ENCODE data around the gene CDC27. TPM values are rescaled to one million over a fixed set of nuclear protein-coding genes. Genes with fewer than 3 reads are reported as not detected.

CDC27 gene
- total RNA-seq, 3 donors from 2014 or later = 63.2 to 73.7 (median 65.0) TPM

DNA sequence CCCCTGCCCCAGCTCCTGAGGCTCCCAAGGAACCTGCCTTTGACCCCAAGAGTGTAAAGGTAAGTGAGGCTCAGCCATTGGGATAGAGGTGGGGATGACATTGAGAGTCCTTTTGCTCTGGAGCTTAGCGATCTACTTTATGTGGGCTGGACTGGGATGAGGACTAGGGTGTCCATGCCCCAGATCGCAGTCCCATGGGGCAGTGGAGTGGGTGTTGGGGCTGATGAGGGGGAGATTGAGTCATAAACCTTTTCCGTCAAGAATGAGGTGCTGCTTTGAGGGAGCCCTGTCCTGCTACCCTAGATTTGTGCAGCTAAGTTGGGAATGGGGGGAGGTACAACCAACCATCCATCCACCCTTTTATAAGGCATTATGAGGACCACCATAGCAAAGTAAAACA lies 20.4 kb upstream of the CDC27 start:
- no peak for DNase-seq (ENCODE audit: low spot score in 2 of 2)
- intact Hi-C loops (cut with DNase I; ENCODE audit: low total_unique reads) = no loop called here
- H3K27ac ChIP-seq = no peak overlapping the region
- no peak overlapping the region for H3K4me3 ChIP-seq
- H3K4me1 ChIP-seq = peaks cover 0 to 6% of the 10 kb centered on the region in 2 donors
- no peaks in the 10 kb centered on the region for H3K36me3 ChIP-seq
- TF ChIP-seq POLR2AphosphoS5 (IDR thresholded peaks at IDR 0.05) = no peak
- TF ChIP-seq POLR2A (IDR thresholded peaks at IDR 0.05) = no peak
- TF ChIP-seq, protein P1, sequence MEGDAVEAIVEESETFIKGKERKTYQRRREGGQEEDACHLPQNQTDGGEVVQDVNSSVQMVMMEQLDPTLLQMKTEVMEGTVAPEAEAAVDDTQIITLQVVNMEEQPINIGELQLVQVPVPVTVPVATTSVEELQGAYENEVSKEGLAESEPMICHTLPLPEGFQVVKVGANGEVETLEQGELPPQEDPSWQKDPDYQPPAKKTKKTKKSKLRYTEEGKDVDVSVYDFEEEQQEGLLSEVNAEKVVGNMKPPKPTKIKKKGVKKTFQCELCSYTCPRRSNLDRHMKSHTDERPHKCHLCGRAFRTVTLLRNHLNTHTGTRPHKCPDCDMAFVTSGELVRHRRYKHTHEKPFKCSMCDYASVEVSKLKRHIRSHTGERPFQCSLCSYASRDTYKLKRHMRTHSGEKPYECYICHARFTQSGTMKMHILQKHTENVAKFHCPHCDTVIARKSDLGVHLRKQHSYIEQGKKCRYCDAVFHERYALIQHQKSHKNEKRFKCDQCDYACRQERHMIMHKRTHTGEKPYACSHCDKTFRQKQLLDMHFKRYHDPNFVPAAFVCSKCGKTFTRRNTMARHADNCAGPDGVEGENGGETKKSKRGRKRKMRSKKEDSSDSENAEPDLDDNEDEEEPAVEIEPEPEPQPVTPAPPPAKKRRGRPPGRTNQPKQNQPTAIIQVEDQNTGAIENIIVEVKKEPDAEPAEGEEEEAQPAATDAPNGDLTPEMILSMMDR (IDR thresholded peaks at IDR 0.05) = no peak
- no peaks in the 10 kb centered on the region for H3K27me3 ChIP-seq
- no peaks in the 10 kb centered on the region for H3K9me3 ChIP-seq

DNA sequence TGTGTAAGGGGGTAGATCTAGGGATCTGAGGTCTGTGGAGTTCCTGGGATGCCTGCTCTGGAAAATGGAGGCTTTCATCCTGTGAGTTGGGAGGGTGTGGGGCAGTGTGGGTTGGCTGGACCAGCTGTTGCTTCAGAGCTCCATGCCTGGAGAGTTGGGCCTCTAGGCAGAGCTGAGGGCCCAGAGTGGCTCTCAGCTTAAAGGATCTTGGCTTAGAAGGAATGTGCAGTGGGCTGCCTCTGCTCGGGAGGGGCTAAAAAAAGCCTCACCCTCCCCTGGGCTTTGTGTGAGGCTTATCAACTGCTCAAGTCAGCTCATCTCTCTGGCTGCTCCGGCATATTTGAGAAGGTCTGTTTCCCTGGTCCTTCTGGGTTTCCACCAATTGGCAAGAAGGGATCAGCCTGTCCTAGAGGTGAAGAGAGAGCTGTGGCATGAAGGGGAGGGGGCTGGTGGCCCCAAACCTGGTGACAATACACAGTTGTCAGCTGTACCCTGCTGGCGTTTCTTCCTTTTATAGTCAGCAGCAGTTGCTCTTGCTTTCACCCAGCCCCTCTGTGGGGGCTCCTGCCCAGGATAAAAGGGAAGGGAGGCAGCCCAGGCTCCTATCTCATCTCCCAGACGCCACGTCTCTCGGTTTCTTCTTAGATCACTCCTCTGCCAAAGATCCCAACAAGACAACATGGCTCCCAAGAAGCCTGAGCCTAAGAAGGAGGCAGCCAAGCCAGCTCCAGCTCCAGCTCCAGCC lies 19.8 kb upstream of the CDC27 start, which contains the start of gene MYL4:
Gene MYL4, plus strand, starts transcription at position 605 of the 745 bp plus-strand sequence. Its CDS starts 75 bp downstream, at position 680.
- Histone ChIP-seq H3K4me3 (no peak within 1 kb of the TSS), H3K9me3 (no peaks in the 10 kb centered on the region), H3K27me3 (no peaks in the 10 kb centered on the region), H3K27ac (no peak within 1 kb of the TSS), H3K36me3 (no peaks in the 10 kb centered on the region), H3K4me1 (peaks cover 0 to 7% of the 10 kb centered on the region in 2 donors)
- no peak for TF ChIP-seq POLR2AphosphoS5 (IDR thresholded peaks at IDR 0.05)
- TF ChIP-seq, protein P1 (IDR thresholded peaks at IDR 0.05) = no peak
- intact Hi-C loops (cut with DNase I; ENCODE audit: low total_unique reads) = no loop called here
- no peak for DNase-seq (ENCODE audit: low spot score in 2 of 2)

GRCh38 chr17:47207143-47208067 lies 18.3 kb upstream of the CDC27 start:
- Histone ChIP-seq H3K9me3 (no peaks in the 10 kb centered on the region), H3K36me3 (no peaks in the 10 kb centered on the region), H3K4me1 (peaks cover 0 to 7% of the 10 kb centered on the region in 2 donors), H3K27me3 (no peaks in the 10 kb centered on the region), H3K4me3 (no peak overlapping the region), H3K27ac (no peak overlapping the region)
- TF ChIP-seq POLR2AphosphoS5 (IDR thresholded peaks at IDR 0.05) (no peak), POLR2A (IDR thresholded peaks at IDR 0.05) (no peak)
- TF ChIP-seq, protein P1 (IDR thresholded peaks at IDR 0.05) = no peak
- intact Hi-C loops (cut with DNase I; ENCODE audit: low total_unique reads) = no loop called here
- DNase-seq (ENCODE audit: low spot score in 2 of 2) = no peak

- H3K27me3 ChIP-seq = no peaks in the 10 kb centered on the region
- peak overlapping the region in 2 of 3 donors; percentile 34 to 46 for H3K4me3 ChIP-seq
- peaks cover 0 to 7% of the 10 kb centered on the region in 2 donors for H3K4me1 ChIP-seq
- DNase-seq (ENCODE audit: low spot score in 2 of 2) = peak; percentile 72 to 92
- no peaks in the 10 kb centered on the region for H3K36me3 ChIP-seq
- TF ChIP-seq, protein P1 (IDR thresholded peaks at IDR 0.05) = no peak
- peak in 2 of 3 donors; percentile 39 to 68 for TF ChIP-seq POLR2AphosphoS5 (IDR thresholded peaks at IDR 0.05)
- intact Hi-C loops (cut with DNase I; ENCODE audit: low total_unique reads) = no loop called here
- H3K9me3 ChIP-seq = no peaks in the 10 kb centered on the region
- peak overlapping the region; percentile 87 to 89 for H3K27ac ChIP-seq
Measured at GRCh38 chr17:47205419-47205963, 16.4 kb upstream of the CDC27 start.

All from breast epithelium (tissue), 4 donors.